Measurements from ENCODE around the gene CAV1. TPM values are rescaled to one million over a fixed set of nuclear protein-coding genes. Genes with fewer than 3 reads are reported as not detected.

CAV1 gene
- total RNA-seq, 2 experiments from 2014 or later = not detected

DNA sequence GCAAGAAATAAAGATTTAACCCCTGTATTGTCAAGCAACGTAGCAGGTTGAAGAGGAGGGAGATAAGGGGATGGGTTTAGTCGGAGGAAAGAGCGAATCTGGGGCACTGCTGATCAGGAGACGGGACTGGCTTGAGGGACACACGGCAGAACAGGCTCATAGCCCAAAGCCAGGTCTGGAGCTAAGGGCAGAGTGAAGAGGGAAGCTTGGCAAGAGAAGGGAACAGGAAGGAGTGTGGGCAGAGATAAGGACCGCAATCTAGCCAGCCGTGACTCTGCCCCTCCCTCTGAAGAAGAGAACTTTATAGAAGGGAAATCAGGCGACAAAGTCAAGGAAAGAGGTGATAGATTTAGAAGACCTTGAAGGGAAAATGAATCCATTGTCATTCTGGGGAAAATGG is 67.6 kb downstream of the CAV1 start:
- peaks cover 51% of the 10 kb centered on the region for H3K27me3 Mint-ChIP-seq
- H3K4me3 ChIP-seq (ENCODE audit: low read length) = no peak overlapping the region
- H3K9me3 ChIP-seq (ENCODE audit: control insufficient read depth in 1 of 2, insufficient read depth in 1 of 2, low read length in 2 of 2) = no peaks in the 10 kb centered on the region
- no peak overlapping the region for H3K27ac ChIP-seq (ENCODE audit: low read depth in 1 of 2, low read length in 2 of 2)
- no peak for DNase-seq
- peaks cover 22% of the 10 kb centered on the region for H3K4me1 Mint-ChIP-seq (ENCODE audit: low read depth)
- POLR2A ChIA-PET = no interaction called here
- H3K4me3 Mint-ChIP-seq = peak overlapping the region; percentile 43
- peak; percentile 21 for ATAC-seq (ENCODE audit: poor library complexity)
- H3K4me1 ChIP-seq (ENCODE audit: insufficient read depth, low read length) = peaks cover 6% of the 10 kb centered on the region
- no peaks in the 10 kb centered on the region for H3K36me3 Mint-ChIP-seq (ENCODE audit: low read depth)
- H3K27ac Mint-ChIP-seq = no peak overlapping the region
- peaks cover 0 to 33% of the 10 kb centered on the region in 2 experiments for H3K27me3 ChIP-seq (ENCODE audit: control insufficient read depth in 1 of 2, insufficient read depth in 2 of 2, low read length in 2 of 2)
- no peaks in the 10 kb centered on the region for H3K9me3 Mint-ChIP-seq
- no peaks in the 10 kb centered on the region for H3K36me3 ChIP-seq (ENCODE audit: insufficient read depth, low read length)
- CTCF ChIA-PET = interaction anchor here (0.9 to 1.4 kb wide), 3 partner anchors 13 to 425 kb away, joined by 3 to 4 read pairs (median 3); no protein-coding TSS in a partner anchor
- intact Hi-C loops (cut with DNase I, micrococcal nuclease) = loop anchor here in 1 of 2 experiments (5.0 kb wide), 1 partner anchor 215 kb away; no protein-coding TSS in a partner anchor
- TF ChIP-seq, protein P1, sequence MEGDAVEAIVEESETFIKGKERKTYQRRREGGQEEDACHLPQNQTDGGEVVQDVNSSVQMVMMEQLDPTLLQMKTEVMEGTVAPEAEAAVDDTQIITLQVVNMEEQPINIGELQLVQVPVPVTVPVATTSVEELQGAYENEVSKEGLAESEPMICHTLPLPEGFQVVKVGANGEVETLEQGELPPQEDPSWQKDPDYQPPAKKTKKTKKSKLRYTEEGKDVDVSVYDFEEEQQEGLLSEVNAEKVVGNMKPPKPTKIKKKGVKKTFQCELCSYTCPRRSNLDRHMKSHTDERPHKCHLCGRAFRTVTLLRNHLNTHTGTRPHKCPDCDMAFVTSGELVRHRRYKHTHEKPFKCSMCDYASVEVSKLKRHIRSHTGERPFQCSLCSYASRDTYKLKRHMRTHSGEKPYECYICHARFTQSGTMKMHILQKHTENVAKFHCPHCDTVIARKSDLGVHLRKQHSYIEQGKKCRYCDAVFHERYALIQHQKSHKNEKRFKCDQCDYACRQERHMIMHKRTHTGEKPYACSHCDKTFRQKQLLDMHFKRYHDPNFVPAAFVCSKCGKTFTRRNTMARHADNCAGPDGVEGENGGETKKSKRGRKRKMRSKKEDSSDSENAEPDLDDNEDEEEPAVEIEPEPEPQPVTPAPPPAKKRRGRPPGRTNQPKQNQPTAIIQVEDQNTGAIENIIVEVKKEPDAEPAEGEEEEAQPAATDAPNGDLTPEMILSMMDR (IDR thresholded peaks at IDR 0.05) = no peak

DNA sequence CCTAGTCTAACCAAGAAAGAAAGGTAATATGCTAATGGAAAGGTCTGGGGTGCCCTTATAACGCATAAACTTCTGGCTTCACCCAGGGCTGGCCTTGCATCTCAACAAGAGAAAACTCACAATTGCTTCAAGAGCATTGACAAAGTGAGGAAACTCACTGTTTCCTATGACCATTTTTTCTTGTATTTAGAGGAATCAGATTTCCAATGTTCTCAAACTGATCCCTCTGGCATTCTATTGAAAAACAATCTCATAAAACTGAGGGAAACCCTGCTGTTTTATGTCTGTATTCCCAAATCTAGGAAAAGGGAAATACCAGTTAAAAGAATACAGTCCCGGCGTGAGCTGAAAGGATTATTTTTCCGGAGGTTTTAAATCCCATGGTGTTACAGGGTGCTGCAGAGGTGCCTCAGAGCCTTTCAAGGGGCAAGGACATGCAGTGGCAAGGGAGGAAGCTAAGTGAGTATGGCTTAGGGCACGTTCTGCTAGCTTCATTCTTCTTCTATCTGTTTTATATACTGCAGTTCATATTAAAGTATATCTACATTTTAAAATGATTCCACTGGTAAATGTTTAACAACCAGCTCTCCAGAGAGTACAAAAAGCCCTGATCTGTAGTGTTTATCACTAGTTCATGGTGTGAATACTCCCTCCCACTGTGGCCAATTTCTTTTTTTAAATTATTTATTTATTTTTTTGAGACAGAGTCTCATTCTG is 68.7 kb downstream of the CAV1 start:
- no peak for DNase-seq
- no peaks in the 10 kb centered on the region for H3K9me3 ChIP-seq (ENCODE audit: control insufficient read depth in 1 of 2, insufficient read depth in 1 of 2, low read length in 2 of 2)
- intact Hi-C loops (cut with DNase I, micrococcal nuclease) = loop anchor here in 1 of 2 experiments (5.0 kb wide), 1 partner anchor 214 kb away; no protein-coding TSS in a partner anchor
- H3K36me3 ChIP-seq (ENCODE audit: insufficient read depth, low read length) = no peaks in the 10 kb centered on the region
- peaks cover 0 to 33% of the 10 kb centered on the region in 2 experiments for H3K27me3 ChIP-seq (ENCODE audit: control insufficient read depth in 1 of 2, insufficient read depth in 2 of 2, low read length in 2 of 2)
- Mint-ChIP-seq H3K9me3 (no peaks in the 10 kb centered on the region), H3K27ac (no peak overlapping the region), H3K36me3 (ENCODE audit: low read depth) (no peaks in the 10 kb centered on the region), H3K4me1 (ENCODE audit: low read depth) (peaks cover 17% of the 10 kb centered on the region), H3K4me3 (peak overlapping the region; percentile 51), H3K27me3 (peaks cover 51% of the 10 kb centered on the region)
- CTCF ChIA-PET = no interaction called here
- H3K4me1 ChIP-seq (ENCODE audit: insufficient read depth, low read length) = peaks cover 3% of the 10 kb centered on the region
- ATAC-seq (ENCODE audit: poor library complexity) = no peak
- no peak overlapping the region for H3K4me3 ChIP-seq (ENCODE audit: low read length)
- H3K27ac ChIP-seq (ENCODE audit: low read depth in 1 of 2, low read length in 2 of 2) = no peak overlapping the region
- TF ChIP-seq, protein P1 (IDR thresholded peaks at IDR 0.05) = no peak
- POLR2A ChIA-PET = no interaction called here

DNA sequence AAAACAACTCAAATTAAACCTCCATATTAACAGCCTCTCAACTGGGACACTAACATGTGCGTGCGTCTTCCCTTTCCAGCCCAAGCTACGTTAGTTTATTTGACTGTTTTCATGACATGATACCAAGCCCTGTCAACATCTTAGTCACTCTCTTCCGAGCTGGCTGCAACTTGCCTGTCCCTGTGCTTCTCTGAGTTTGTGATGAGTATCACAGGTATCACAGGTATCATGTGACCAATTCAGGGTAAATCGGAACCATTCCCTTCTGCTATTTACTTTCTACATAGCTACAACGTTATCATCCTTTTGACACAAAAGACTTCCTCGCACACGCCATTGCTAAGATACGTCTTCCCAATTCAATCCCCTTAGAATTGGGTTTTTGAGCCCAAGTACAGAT is 70.2 kb downstream of the CAV1 start:
- TF ChIP-seq, protein P1 (IDR thresholded peaks at IDR 0.05) = no peak
- Histone ChIP-seq H3K27me3 (ENCODE audit: control insufficient read depth in 1 of 2, insufficient read depth in 2 of 2, low read length in 2 of 2) (peaks cover 0 to 28% of the 10 kb centered on the region in 2 experiments), H3K9me3 (ENCODE audit: control insufficient read depth in 1 of 2, insufficient read depth in 1 of 2, low read length in 2 of 2) (no peaks in the 10 kb centered on the region), H3K4me1 (ENCODE audit: insufficient read depth, low read length) (peaks cover 3% of the 10 kb centered on the region), H3K36me3 (ENCODE audit: insufficient read depth, low read length) (no peaks in the 10 kb centered on the region), H3K4me3 (ENCODE audit: low read length) (no peak overlapping the region), H3K27ac (ENCODE audit: low read depth in 1 of 2, low read length in 2 of 2) (no peak overlapping the region)
- ChIA-PET CTCF (no interaction called here), POLR2A (no interaction called here)
- no peaks in the 10 kb centered on the region for H3K9me3 Mint-ChIP-seq
- ATAC-seq (ENCODE audit: poor library complexity) (no peak), DNase-seq (no peak)
- no peak overlapping the region for H3K4me3 Mint-ChIP-seq
- no peaks in the 10 kb centered on the region for H3K36me3 Mint-ChIP-seq (ENCODE audit: low read depth)
- intact Hi-C loops (cut with DNase I, micrococcal nuclease) = no loop called here
- peaks cover 11% of the 10 kb centered on the region for H3K4me1 Mint-ChIP-seq (ENCODE audit: low read depth)
- H3K27me3 Mint-ChIP-seq = peaks cover 47% of the 10 kb centered on the region
- no peak overlapping the region for H3K27ac Mint-ChIP-seq

Measured in CD4-positive, alpha-beta T cell (primary cell).